ENCODE data around the gene KCNT1.

Gene KCNT1

DNA sequence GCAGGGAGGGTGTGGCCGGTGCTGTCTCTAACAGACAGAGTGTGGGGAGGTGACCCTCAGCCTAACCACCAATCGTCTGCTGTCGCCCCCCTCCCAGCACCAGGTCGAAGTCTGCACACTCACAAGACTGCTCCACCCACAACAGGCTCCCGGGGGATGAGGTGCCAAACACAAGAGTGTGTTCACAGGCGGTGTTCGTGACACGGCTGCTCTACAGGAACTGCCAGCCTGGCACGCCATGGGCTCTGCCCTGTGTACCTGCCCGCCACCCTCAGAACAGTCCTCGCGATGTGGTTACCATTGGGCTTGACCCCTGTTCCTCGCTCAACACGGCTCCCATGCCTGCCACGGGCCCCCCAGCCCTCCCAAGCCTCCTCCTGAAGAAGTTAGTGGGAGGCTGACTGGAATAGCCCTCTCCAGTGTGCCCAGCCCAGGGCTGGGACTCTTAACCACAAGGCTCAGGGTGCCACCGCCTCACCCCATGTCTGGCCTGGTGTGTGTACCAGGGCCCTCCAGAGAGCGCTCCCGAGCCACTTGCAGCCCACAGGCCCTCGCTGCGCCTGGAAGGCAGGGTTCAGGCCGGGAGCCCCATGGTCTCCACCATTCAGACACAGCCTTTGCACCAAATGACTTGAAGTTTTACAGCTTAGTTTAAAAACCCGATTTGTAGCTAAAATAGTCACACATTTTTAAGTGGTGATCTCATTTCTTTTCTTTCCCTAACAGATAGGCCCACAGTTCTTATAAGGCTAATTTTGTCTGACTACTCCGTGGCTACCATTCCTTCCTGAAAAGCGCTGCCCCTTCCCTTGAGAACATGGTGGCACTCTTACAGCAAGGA, 102.8 kb downstream of the KCNT1 start:
- no peak for DNase-seq

DNA sequence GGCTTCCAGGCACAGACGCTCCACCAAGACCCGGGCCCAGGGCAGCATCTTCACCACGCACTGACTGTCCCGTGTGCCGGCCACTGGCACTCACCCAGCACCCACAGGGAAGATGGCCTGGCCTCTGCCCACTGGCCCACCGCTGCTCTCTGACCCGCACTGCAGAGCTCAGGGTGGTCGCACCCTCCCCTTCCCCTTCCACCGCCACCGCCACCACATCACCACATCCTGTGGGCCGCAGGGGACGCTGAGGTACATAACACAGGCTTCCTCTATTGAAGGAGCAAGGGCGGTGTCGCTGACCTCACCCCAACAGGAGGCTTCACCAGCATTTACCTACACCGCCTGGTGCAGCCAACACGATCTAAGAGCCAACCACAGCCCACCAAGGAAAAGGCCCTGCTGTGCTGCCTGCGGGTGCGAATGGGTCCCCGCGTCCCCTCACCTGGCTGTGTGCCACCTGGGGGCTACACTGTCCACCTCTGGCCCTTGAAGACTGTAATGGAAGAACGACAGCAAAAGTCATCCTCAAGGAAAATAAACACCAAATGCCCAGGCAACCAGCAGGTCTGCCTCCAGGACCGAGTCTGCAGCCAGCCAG, 103.5 kb downstream of the KCNT1 start:
- no peak for DNase-seq

DNA sequence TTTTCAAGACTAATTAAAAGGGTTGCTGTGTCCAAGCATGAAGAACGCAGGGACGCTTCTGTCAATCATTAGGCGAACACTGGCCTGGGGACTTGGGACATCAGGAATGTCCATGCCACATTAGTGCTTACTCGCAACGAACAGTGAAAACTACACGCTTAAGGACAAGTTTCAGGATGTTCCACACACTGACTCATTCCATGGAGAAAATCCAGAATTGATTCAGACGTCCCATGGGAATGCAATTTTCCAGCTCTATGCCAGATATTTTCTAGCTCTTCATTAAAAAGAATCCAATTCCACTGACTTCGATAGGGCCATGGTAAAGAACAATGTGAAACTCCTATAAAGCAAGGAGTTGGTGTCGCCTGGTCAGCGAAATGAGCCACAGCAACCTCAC, 107.2 kb downstream of the KCNT1 start:
- DNase-seq, result no peak

DNA sequence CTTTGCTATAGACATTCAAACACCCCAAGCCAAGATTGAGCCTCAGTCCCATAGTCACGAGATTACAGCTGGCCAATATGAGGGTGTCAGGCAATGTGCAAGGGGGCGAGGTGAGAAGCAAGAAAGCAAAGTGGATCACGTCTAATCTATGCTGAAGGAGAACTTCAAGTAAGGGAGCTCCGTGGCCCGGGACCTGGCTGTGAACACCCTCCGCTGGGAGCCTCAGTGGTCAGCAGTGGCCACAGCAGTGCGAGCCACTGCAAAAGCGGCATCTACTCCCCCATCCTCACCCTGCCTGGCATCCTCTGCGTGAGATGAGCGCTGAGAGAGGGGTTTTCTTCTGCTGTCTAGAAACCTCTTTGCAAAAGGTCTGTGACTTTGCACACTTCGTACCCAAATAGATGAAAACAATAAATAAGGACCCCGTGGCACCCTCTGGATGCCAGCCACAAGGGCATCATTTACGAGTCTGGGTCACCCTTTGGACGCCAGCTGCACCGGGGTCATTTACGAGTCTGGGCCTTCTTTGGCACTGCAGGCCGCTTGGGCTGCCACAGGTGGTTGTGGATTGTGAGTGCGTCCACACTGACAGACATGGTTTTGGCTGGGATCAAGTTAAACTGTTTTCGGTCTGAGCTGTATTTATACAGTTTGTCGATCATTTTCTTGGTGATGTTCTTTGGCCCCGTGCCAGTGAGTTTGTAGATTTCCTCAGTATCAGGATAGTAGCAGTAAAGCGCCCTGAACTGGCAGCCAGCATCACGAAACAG, 109.0 kb downstream of the KCNT1 start:
- DNase-seq, result no peak

DNA sequence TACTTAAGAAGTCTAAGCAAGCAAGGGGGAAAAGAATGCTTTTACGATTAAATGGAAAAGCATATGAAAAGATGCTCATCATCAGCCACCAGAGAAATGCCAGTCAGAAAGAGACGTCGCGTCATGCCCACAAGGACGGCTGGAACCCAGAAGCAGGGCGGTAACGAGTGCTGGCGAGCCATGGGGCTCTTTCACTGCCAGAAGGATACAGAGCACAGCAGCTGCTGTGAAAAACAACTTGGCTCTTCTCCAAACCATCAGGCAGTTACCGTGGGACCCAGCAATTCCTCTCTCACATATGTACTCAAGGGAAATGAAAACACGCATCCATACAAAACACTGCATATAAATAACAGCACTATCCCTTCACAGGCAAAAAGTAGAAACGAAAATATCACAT, 109.8 kb downstream of the KCNT1 start:
- peak; percentile 83 for DNase-seq

DNA sequence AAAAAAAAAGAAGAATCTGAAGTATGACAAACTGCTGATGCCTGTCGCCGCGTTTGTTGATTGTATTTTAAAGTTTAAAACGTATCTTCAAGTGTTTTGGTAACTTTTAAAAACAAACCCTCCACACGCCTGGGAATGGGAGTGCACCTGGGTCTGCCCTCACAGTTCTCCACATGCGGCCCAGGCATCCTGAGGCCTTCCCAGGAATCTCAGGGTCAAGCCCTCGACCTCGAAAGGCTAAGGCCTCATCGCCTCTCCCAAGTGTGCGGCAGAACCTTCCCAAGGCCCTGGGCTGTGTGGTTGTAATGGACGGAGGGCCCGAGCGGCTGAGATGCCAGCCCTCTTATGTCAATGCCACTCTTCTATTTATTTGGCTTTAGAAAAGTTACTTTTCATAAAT, 111.0 kb downstream of the KCNT1 start:
- no peak for DNase-seq

DNA sequence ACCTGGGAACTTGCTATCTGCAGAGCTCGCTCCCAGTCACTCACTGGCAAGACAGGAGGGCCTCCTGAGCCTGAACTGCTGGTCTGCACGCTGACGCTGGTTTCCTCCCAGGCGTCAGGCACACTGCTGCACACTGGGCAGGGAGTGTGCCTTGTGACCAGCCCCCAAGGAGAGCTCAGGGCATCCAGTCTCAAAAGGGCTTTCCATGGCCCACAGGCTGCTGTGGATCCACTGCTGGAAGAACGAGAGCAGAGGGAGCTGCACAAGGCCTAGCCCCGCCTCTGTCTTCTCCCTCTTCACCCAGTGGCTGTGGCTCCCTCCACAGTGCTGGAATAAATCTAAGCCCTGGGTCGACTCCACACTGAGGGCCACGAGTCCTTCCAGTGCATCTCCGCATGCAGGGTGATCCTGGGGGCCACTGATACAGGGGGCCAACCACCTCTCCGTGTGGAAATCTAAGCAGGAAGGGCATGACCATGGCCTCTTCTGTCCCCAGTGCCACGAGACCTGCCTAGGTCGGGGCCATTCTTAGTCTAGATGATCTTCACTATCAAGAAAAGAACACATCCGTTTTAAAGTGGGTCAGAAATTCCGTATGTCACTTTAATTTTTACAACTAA, 111.8 kb downstream of the KCNT1 start:
- DNase-seq, result no peak

DNA sequence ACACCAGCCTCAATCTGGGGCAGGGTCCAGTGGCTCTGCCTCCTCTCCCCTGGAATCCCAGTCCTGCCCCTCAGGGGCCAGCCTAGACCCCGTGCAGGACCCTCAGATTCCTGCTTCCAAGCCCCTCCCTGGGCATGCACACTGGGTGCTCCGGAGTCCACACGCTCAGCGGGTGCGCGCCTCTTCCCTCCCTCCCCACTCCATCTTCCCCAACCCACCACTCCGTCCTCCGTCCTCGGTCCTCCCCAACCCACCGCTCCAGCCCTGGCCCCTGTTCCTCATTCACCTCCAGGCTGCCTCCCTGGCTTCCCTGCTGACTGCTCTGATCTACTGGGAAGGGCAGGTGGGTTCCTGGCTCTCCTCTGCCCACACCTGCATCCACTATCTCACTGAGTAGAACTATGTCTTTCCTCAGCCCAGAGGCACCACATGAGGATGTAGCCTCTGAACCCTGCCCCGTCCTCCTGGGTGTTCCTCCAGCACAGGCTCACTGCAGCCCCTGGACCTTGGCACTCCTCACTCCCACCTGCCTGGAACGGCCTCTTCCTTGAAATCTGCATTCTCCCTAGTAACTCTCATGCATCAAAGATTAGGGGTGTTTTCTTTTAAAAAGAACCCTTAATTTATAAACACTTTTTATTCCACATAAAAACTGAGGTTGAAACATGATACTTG, 112.6 kb downstream of the KCNT1 start:
- DNase-seq, result no peak

DNA sequence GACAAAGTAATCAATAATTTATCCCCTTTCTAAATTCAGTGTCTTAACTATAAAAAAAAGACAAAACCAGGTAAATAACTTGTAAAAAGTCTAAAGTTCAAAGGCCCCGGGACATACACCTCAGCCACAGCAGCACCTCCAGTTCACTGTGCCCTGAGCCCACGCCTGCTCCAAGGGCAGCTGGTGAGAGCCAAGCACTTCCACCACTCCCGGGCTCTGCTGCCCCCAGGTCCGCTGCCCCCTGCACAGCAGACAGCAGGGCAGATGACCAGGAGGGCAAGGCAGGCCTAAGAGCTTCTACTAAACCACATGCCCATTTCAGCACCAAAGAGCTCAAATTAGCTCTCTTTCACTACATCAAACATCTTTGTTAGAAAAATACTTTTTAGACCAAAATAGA, 113.4 kb downstream of the KCNT1 start:
- DNase-seq, result no peak

DNA sequence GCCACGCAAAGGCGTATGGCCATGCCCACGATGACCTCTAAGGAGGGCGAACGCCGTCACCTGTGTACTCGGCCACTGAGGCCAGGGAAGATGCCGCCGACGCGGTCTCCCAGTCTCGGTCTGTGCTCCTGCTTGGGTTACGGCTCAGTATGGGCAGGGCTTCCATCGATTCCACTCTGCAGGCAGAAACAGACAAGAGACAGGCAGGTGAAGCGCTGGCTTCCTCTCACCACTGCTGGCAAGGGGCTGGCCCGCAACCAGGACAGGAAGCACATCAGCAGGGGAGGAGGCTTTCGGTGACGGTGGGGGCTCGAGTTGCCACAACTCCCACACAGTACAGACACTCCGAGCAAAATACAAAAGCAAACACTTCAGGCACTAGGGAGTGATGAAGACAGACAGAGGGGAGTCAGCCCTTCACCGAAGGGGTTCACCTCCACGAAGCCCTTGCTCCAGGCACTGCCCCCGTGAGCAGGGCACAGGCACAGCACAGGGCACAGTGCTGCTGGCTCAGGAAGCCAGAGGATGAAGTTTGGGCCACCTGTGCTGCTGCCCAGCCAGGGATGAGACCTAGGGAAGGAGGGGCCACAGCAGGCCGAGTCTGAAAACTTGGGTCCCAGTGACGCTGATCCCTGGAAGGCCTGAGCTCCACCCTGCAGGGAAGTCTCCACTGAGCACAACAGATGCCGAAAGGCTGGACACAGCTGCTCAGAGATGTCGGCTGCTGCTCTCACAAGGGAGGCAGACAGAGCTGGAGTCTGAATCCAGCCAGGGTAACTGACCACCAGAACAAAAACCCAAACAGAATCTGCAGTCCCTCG, 114.1 kb downstream of the KCNT1 start:
- no peak for DNase-seq

DNA sequence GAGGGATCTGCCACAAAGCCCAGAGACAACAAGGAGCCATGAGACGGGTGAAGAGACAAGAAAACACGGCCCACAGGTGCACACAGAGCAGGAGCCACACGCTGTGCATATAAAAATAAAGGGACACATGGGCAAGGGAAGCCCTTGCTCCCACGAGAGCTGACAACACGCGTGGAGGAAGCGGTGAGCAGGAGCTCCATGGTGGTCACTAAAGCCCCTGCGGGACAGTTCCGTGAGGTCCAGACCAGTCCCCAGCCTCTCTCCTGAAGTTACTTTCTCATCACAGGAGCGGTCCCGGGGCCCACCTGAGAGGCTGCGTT, 114.6 kb downstream of the KCNT1 start:
- no peak for DNase-seq

DNA sequence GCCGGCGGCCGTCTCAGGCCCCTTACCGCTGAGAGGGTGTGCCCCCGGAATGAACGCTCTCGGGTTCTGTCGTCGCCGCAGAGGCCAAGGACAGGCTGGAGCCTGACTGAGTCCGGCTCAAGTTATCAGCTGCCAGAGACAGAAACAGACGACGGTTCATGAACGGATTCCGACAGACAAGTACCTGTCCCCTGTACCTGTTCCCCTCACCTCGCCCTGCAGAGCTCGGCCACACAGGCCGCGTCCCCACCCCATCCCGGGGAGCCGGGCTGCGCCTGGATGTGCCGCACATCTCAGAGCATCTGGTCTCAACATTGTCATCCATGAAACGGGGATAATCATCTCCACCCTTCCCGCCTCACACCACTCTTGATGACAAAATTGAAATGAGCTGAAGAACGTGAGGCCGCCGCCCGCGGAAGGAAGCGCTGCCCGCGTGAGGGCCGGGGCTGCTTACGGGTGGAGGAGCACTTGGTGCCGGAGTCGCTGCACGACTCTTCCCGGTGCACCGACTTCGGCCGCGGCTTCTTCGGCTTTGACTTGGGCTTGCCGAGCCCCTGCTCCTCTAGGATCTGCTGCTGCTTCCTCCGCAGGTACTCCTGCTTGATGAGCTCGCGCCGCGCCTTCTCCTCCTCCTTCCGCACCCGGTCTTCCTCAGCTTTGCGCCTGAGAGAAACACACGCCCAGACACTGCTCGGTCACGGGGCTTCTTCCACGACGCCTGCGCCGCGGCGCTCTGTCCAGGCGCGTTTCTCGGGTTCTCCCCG, 116.1 kb downstream of the KCNT1 start:
- DNase-seq, result no peak

DNA sequence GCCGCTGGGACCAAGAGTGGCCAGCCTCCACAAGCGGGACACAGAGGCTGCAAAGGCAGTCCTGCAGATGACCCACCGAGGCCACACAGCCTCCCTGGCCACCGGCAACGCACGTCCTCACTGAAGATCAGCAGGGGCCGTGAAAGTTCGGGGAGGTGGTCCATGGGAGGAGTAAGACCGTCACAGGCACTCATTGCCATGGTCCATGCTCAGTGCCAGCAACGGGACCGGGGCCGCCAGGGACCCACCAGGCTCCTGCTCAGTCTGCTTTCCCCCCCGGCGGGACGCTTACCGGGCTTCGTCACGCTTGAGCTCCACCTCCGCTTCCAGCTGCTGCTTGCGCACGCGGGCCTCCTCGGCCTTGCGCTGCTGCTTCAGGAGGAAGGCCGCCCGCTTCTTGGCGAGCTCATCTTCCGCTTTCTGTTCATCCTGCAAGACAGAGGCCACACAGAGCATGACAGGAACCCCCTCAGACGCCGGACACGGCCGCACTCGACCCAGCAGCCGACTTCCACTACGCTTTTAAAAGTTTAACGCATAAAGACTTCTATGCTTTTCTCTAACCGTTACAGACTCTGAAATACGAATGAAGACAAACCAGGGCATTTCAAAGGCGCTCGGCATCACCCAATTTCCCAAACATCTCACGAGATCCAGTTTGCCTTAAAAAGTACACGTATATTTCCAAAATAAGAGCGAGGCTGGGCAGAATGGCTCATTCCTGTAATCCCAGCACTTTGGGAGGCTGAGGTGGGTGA, 116.9 kb downstream of the KCNT1 start:
- DNase-seq, result no peak

DNA sequence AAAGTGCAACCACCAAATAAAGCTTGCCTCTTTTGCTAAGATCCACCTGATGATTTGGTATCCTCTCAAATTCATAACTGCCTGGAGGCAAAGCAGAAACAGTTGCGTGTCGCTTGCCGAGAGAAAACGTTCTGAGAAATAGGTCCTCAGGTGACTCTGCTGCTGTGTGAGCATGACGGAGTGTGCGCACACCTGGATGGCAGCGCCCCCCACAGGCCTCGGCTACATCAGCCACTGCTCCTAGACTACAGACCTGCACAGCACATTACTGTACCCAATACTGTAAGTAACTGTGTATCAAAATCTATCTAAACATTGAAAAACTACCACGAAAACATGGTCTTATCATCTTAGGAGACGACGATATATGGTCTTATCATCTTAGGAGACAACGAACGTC, 117.9 kb downstream of the KCNT1 start:
- DNase-seq, result no peak

DNA sequence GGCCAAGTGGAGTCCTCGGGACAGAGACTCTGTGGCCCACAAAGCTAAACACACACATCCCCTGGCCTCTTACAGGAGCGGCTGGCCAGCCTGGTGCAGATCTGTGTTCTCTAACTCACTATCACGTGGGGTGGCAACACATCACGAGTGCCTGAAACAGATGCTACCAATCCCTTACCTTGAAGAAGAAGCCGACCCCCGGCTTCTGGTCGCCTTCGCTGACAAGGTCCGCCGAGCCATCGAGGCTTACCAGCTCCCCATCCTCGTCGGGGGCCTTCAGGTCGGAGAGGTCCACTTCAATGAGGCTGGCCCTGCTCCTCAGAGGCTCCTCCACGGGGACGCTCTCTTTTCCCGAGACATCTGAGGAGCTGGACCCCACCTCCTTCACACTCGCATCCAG, 118.7 kb downstream of the KCNT1 start:
- no peak for DNase-seq

DNA sequence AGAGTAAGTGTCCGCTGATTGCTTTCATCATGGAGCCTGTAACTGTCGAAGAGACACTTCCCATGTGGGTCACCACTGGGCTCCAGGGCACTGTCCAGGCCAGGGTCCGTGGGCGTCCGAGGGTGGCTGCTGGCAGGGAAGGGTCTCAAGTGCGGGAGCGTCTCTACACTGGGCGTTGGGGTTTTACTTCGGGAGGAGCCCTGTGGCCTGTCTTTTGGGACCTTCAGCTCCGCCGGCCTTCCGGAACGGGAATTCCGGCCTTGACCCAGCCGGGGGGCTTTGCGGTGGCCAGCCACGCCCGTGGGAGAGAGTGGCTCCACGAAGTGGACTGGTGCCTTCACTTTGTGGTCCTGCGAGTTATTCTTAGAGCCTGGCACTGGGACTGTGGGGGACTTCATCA, 119.1 kb downstream of the KCNT1 start:
- no peak for DNase-seq

DNA sequence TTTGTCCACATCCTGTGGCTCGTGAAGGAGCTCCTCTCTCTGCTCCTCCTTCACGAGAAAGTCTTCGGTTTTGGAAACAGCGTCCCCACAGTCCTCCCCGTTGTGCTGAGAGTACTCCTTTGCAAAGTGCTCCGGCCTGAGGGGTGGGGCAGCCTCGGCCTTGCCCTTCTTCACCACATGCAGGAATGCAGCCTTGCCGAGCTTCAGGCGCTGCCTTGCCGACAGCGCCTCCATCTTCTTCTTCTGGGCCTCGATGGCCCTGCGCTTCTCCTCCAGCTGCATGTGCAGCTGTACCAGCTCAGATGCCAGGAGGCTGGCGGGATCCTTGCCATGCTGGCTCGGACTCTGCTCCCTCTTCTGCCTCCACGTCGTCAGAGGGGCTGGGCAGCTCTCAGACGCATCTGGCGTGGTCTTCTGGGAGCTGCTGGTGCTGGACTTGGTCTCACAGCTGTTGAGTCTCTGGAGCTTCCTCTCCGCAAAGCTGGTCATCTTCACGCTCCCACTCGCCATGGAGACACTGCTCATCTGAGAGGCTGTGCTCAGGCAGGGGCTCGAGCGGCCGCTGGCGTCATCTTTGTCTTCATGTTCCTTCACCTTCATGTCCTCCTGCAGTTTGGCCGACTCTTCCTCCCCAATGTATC, 119.9 kb downstream of the KCNT1 start:
- no peak for DNase-seq

DNA sequence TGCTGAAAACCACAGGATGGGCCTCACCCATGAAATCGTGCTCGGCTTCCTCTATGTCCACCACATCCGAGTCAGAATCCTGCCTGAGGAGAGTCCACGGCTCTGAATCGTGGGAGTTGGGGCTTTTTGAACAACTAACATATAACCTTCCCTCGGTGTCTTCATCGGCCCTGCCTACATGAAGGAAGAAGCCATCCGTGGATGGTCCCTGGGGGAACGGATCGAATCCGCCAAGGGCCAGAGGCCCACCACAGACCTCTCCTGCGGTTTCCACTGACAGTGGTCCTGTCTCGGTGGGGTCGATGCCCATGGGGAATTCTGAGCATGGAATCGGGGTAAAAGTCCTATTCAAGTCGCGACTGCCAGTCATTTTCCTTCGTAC, 120.4 kb downstream of the KCNT1 start:
- DNase-seq, result no peak

DNA sequence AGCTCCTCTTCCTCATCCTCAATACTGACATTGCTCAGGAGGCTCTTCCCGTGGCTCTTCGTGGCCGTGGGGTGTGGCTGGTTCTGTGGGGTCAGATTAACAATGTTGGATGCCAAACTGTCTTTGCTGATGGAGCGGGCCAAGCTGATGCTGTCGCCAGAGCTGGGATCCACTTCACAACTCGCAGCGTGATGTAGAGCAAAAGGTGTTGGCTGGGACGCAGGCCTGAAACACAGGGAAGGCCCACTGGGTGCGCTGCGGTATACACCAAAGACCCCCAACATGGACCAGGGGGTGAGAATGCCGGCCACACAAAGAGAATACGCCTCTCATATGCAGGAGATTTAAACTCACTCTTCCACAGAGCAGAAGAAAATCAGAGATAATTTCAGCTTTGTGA, 121.1 kb downstream of the KCNT1 start:
- DNase-seq, result no peak

All from NCI-H1092 treated with DMSO at 0.1 percent for 48 hours (cell line).